CD4-positive, alpha-beta T cell treated with Interleukin-21 for 1 hour (primary cell): Measurements from ENCODE around the gene SCN4A.
A peak's percentile ranks its signal among the peaks of the same experiment; 100 is the strongest.
"Not testable (repeated sequence)": the region's sequence is repeated elsewhere in the genome, so short reads cannot be mapped to it uniquely, and the experiment has no call there.

Source experiments
- DNase-seq: peaks from one replicate; pipeline ENCODE4 v3.0.0-alpha.2; 2020

Gene SCN4A

DNA sequence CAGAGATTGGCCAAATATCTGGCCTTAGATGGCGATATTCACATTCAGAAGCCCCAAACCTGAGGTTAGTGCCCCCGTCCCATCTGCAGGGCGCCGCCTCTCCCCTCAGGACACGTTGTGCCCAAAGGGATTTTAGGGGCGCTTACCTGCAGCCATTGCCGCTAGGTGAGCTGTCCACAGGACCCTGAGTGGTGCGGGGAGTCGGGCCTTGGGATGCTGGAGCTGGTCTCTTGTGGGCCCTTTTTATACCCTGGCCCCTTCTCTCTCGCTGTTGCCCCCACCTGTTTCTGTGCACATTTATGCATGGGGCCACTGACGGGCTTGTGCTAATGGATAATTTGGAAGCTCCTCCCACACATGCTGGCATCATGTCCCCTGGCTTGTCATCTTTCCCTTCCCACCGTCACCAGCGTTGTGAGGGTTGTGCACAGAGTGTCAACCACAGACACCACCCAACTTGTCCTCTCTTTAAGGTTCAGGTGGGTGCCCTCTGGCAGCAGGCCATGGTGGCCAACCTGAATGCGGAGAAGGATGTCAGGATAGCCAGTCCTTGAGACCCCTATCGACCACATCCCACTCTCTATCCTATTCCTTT, 61.6 kb downstream of the SCN4A start, which contains the start of gene CSHL1:
TSS of gene CSHL1 (minus strand) at position 218 of the 595 bp plus-strand sequence. CDS start at position 156, 62 bp downstream.
- DNase-seq: no peak

DNA sequence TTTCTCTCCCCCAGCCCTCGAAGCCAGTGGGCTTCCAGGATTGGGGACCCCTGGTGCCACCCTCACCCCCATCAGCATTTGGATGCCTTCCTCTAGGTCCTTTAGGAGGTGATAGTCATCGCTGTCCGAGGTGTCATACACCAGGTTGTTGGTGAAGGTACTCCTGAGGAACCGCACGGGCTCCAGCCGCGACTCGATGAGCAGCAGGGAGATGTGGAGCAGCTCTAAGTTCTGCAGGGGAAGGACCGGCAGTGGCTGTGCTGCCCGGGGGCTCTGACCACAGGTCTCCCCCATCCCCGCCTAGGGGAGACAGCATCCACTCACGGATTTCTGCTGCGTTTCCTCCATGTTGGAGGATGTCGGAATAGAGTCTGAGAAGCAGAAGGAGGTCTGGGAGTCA, 62.6 kb downstream of the SCN4A start:
- DNase-seq: no peak

DNA sequence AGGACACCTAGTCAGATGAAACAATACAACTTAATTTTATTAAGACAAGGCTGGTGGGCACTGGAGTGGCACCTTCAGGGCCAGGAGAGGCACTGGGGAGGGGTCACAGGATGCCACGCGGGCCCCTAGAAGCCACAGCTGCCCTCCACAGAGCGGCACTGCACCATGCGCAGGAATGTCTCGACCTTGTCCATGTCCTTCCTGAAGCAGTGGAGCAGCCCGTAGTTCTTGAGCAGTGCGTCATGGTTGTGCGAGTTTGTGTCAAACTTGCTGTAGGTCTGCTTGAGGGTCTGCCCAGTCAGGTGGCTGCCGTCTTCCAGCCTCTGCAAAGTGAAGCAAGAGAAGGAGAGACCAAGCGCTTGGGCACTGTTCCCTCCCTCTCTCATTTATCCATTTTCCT, 63.1 kb downstream of the SCN4A start:
- DNase-seq: not testable (repeated sequence)

DNA sequence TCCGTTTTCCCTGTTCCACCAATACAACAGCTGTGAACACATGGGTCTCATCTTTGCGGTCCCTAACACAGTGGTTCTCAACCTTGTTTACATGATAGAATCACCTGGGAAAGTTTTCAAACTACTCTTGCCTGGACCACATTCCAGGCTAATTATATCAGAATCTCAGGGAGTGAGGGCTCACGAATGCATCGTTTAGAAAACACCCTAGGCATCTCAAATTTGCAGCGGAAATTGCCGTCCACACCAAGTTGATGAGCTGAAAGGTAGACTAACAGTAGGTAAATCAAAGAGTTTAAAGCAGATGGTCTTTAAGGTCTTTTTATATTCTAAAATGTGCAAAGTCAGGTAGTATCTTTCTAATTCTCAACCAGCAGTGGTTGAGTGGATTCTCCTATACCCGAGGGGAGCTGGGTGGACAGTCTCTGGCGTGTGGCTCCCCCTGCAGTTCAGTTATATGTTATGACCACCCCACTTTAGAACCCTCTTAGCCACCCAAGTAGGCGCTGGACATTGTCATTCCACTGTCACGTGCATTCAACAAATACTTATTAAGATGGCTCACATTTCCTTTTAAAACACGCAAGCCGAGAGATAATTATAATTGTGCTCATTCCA, 65.4 kb downstream of the SCN4A start:
- not testable (repeated sequence) for DNase-seq

DNA sequence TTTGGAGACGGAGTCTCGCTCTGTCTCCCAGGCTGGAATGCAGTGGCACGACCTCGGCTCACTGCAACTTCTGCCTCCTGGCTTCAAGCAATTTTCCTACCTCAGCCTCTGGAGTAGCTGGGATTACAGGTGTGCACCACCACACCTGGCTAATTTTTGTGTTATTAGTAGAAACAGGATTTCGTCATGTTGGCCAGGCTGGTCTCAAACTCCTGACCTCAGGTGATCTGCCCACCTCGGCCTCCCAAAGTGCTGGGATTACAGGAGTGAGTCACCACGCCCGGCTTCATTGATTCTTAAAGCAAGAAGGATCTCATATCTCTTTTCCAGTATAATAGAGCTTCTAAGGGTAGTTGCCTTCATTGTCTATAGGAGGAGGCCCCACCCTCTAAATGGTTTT, 67.9 kb downstream of the SCN4A start:
- DNase-seq: not testable (repeated sequence)

DNA sequence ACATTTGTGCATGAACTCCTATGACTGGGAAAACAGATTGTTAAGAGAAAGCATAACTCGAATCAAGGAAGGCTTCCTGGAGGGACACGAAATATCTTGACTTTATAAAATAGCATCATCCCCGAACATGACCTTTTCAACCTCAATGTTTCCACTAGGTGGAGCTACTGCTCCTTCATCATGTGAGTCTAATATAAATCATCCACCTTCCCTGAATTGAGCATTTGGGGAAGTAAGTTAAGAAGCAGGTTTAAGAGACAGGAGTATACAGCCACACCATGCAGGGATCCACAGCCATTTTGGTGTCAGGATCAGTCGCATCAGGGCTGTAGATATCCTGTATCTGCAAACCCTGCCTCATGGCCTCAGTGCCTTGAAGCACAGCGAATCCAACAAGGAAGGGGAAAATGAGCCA, 68.9 kb downstream of the SCN4A start:
- peak; percentile 67 for DNase-seq

DNA sequence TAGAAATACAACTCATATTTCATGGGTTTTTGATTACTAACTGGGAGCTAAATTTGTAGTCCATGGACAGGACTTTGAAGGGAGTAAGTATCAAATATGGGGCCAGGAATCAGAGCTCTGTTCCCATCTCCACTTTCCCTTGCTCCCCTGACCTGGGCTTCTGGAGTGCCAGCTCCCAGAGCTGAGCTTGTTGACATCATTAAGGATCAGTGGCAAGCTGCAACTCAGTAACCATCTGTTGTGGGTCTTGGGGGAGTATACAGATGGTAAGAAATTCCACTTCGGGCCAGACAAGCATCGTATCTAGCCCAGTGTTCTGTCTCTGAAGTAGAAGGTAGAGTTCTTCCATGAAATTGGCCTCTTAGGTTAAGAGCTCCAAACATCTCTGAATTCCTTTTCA, 70.7 kb downstream of the SCN4A start:
- not testable (repeated sequence) for DNase-seq

DNA sequence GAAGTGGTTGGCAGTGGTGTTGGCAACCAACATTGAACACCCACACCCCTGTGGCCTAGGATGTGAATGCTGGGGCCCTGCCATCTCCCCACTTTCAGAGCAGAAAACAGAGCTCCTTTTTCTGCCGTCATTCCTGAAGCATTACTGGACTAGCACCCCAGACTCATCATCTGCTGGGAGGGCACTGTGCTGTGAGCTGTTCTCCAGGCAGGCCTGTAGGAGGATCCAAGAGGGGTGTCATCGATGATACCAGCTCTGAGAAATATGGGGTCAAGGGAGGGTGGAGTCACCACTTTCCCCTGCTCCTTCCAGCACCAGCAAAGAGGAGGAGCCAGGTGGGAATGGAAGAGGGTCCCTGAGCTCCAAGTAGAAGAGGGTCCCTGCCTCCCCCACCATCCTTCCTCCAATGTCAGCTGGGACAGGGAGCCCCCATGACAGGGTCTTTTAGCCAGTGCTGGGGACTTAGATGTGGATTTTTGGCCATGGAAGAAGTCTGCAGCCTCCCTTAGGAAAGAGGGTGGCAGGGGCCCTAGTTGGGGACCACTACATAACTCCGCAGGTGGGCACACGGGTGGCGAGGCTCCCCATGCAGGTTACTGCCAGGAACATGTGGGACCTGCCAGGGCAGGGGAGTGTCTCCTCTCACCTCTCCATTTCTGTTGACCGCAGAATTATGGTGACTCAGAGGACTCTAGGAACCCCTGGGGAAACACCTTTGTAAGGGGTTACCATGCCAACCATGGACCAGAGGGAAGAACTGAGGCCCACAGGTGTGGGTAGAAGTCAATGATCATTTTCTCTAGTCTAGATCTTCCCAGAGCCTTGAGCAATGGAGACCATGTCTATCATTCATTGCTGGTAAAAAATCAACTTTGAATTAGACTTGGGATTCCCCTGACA, 73.6 kb downstream of the SCN4A start:
- DNase-seq: peak; percentile 43

DNA sequence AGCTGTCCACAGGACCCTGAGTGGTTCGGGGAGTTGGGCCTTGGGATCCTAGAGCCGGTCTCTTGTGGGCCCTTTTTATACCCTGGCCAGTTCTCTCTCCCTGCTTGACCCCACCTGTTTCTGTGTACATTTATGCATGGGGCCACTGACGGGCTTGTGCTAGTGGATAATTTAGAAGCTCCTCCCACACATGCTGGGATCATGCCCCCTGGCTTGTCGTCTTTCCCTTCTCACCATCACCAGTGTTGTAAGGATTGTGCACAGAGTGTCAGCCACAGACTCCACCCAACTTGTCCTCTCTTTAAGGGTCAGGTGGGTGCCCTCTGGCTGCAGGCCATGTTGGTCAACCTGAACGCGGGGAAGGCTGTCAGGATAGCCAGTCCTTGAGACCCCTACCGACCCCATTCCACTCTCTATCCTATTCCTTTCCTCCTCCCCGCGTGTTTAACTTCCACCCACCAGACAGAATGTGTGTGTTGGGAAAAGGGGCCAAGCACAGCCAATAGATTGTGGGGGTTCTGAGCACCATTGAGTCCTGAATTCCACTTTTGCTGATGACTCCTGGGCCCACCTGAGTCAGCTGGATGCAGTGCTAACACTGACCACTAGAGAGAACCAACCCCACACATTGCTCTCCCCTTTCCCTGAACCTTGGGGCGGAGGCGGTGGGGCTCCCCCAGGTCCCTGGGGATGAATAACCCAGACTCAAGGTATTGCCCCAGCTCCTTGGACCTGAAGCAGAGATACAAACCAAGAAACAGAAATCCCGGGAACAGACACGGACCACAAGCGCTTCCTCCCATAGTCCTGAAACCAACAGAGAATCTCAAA, 76.0 kb downstream of the SCN4A start, which contains the start of gene CSH1:
TSS of gene CSH1 (minus strand) at position 51 of the 831 bp plus-strand sequence. CDS start 63 bp downstream, outside the sequence.
- DNase-seq: not testable (repeated sequence)

DNA sequence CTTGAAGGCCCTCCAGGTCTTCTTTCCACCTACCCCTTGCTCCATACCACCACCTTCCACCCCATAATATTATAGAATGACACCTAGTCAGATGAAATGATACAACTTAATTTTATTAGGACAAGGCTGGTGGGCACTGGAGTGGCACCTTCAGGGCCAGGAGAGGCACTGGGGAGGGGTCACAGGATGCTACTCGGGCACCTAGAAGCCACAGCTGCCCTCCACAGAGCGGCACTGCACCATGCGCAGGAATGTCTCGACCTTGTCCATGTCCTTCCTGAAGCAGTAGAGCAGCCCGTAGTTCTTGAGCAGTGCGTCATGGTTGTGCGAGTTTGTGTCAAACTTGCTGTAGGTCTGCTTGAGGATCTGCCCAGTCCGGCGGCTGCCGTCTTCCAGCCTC, 77.9 kb downstream of the SCN4A start:
- DNase-seq: not testable (repeated sequence)

DNA sequence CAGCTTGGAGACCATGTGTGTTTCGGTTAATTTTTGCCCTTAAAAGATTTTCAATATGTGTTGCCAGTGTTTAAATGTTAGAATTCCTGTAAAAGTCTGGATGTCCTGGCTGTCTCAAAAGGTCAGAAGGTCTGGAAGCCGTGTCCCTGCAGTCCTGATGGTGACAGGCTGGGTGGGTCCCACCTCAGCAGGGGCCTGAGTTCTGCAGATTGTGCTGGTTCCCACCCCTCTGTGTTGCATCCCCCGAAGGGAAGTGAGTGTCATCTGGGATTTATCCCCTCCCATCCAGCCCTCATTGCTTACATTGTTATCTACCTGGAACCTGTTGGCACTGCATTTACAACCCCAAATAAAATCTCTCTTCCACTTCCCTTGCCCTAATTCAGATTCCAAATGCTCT, 78.7 kb downstream of the SCN4A start:
- DNase-seq: not testable (repeated sequence)

DNA sequence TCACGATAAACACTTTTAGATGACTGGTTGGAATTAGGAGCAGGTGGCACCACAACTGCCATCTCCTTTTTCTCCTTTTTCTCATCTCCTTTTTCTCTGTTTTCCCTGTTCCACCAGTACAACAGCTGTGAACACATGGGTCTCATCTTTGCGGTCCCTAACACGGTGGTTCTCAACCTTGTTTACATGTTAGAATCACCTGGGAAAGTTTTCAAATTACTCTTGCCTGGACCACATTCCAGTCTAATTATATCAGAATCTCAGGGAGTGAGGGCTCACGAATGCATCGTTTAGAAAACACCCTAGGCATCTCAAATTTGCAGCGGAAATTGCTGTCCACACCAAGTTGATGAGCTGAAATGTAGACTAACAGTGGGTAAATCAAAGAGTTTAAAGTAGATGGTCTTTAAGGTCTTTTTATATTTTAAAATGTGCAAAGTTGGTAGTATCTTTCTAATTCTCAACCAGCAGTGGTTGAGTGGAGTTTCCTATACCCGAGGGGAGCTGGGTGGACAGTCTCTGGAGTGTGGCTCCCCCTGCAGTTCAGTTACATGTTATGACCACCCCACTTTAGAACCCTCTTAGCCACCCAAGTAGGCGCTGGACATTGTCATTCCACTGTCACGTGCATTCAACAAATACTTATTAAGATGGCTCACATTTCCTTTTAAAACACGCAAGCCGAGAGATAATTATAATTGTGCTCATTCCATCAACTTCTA, 80.2 kb downstream of the SCN4A start:
- DNase-seq: not testable (repeated sequence)

DNA sequence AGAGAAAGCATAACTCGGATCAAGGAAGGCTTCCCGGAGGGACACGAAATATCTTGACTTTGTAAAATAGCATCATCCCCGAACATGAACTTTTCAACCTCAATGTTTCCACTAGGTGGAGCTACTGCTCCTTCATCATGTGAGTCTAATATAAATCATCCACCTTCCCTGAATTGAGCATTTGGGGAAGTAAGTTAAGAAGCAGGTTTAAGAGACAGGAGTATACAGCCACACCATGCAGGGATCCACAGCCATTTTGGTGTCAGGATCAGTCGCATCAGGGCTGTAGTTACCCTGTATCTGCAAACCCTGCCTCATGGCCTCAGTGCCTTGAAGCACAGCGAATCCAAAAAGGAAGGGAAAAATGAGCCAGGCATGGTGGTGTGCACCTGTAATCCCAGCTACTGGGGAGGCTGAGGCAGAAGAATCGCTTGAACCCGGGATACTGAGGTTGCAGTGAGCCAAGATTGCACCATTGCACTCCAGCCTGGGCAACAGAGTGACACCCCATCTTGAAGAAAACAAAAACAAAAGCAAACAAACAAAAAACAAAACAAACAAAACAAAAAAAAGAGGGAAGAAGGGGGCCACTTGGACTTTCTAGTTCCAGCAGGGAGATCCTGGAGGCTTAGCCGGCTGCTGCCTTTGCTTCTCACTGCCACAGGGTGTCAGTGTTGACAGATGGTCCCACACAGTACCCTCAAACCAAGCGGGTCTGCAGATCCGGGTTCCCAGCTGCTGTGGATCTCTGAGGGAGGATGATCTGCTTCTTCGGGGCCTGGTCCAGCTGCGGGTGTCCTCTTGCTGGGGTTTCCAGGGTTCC, 83.5 kb downstream of the SCN4A start:
- peak; percentile 38 for DNase-seq
